Measurements from ENCODE around the gene CHST15. TPM values are rescaled to one million over a fixed set of nuclear protein-coding genes. Genes with fewer than 3 reads are reported as not detected.

The CHST15 gene
- total and polyA plus RNA-seq, 8 donors, result 2.6 to 30.4 (median 14.6) TPM

DNA sequence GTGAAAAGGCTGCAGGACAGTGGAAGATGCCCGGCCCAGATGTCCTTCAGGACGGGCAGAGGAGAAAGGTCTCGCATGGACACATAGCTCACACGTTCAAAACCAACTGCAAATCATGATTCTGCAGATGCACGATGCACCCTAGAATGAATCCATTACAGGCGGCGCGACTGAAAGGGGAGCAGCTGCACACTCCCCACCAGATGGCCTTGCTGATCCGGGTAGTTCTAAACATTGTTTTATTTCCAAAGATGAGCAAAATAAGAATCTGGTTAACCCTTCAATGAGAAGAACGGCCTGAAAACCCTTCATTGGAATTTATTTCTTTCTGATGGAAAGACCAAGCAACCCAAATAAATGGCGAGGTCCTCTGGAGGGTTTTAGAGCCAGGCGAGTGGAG is 33.8 kb downstream of the CHST15 start:
- Histone ChIP-seq H3K4me3 (no peak overlapping the region), H3K9me3 (no peaks in the 10 kb centered on the region), H3K4me1 (peaks cover 14 to 49% (median 32%) of the 10 kb centered on the region in 4 donors), H3K27me3 (no peaks in the 10 kb centered on the region), H3K27ac (no peak overlapping the region), H3K36me3 (no peaks in the 10 kb centered on the region)
- intact Hi-C loops (cut with DNase I; ENCODE audit: low total_unique reads), result no loop called here
- DNase-seq, result peak in 1 of 2 donors; percentile 43
- TF ChIP-seq, protein P1, sequence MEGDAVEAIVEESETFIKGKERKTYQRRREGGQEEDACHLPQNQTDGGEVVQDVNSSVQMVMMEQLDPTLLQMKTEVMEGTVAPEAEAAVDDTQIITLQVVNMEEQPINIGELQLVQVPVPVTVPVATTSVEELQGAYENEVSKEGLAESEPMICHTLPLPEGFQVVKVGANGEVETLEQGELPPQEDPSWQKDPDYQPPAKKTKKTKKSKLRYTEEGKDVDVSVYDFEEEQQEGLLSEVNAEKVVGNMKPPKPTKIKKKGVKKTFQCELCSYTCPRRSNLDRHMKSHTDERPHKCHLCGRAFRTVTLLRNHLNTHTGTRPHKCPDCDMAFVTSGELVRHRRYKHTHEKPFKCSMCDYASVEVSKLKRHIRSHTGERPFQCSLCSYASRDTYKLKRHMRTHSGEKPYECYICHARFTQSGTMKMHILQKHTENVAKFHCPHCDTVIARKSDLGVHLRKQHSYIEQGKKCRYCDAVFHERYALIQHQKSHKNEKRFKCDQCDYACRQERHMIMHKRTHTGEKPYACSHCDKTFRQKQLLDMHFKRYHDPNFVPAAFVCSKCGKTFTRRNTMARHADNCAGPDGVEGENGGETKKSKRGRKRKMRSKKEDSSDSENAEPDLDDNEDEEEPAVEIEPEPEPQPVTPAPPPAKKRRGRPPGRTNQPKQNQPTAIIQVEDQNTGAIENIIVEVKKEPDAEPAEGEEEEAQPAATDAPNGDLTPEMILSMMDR (IDR thresholded peaks at IDR 0.05), result no peak
- TF ChIP-seq POLR2AphosphoS5 (IDR thresholded peaks at IDR 0.05) (no peak), POLR2A (IDR thresholded peaks at IDR 0.05) (no peak), EP300 (IDR thresholded peaks at IDR 0.05) (no peak)
- 71 to 85% (median 78%) methylated on average over 12 of the region's 12 CpGs for WGBS, 5 donors

DNA sequence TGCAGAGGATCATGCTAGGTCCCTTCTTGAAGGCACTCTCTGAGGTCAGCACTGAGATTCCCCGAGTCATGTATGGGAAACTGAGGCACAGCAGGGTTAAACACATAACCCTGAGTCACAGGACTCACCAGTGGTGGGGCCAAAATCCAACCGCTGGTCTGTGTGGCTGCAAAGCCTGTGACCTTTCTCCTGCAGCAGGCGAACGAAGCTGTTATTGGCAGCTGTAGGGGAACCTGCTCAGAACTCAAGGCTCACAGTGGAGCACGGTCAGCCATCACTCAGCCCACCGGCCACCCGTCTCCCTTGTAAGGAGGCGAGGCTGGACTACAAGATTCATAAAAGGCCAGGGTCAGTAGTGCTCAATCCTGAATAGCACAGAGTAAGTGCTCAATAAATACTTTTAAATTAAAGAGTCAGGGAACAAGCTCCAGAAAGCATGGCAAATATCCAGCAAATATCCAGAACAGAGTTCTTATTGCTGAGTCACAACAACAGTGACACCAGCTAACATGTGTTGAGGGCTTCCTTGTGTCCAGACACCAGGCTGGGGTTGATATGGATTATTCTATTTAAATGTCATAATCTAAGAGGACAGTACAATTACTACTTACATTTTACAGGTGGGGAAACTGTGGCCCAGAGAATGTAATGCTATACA is 34.9 kb downstream of the CHST15 start:
- peaks cover 6 to 43% (median 28%) of the 10 kb centered on the region in 4 donors for H3K4me1 ChIP-seq
- no peak overlapping the region for H3K4me3 ChIP-seq
- no peaks in the 10 kb centered on the region for H3K36me3 ChIP-seq
- H3K9me3 ChIP-seq, result no peaks in the 10 kb centered on the region
- intact Hi-C loops (cut with DNase I; ENCODE audit: low total_unique reads), result no loop called here
- WGBS, 5 donors, result 82 to 89% (median 86%) methylated on average over 8 of the region's 8 CpGs
- H3K27me3 ChIP-seq, result no peaks in the 10 kb centered on the region
- DNase-seq, result no peak
- H3K27ac ChIP-seq, result no peak overlapping the region
- no peak for TF ChIP-seq POLR2A (IDR thresholded peaks at IDR 0.05)

GRCh38 chr10:124057601-124058000 is 35.8 kb downstream of the CHST15 start:
- intact Hi-C loops (cut with DNase I; ENCODE audit: low total_unique reads), result no loop called here
- no peak for TF ChIP-seq POLR2AphosphoS5 (IDR thresholded peaks at IDR 0.05)
- TF ChIP-seq EP300 (IDR thresholded peaks at IDR 0.05), result no peak
- TF ChIP-seq POLR2A (IDR thresholded peaks at IDR 0.05), result no peak
- TF ChIP-seq, protein P1 (IDR thresholded peaks at IDR 0.05), result no peak
- Histone ChIP-seq H3K4me1 (peaks cover 0 to 34% (median 21%) of the 10 kb centered on the region in 4 donors), H3K27me3 (no peaks in the 10 kb centered on the region), H3K36me3 (no peaks in the 10 kb centered on the region), H3K9me3 (no peaks in the 10 kb centered on the region), H3K27ac (no peak overlapping the region), H3K4me3 (no peak overlapping the region)
- DNase-seq, result no peak
- WGBS, 5 donors, result 69 to 80% (median 74%) methylated on average over 3 to 6 of the region's 6 CpGs

DNA sequence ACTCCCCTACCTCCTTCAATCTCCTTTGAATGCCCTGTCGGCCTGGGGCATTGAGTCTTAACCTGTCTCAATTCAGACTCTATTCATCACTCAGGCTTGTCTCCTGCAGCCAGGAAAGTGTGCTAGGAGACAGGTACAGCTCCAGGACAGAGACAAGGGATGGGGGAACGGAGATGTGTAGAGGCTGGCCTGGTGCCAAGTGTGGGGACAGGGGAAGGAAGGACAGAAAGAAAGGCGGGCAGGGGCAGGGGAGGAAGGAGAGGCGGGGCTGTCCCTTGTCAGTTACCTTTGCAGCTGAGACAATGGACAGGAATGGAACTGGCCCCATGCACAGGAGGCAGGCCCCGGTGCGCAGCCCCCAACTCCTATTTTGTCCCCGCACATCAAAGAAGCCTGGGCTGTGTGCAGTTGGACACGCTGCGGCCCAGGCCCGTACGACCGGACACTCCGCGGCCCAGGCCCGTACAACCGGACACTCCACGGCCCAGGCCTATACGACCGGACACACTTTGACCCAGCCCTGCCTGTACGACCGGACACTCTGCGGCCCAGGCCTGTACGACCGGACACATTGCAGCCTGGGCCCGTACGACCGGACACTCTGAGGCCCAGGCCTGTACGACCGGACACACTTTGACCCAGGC is 36.9 kb downstream of the CHST15 start:
- peaks cover 0 to 23% (median 14%) of the 10 kb centered on the region in 4 donors for H3K4me1 ChIP-seq
- intact Hi-C loops (cut with DNase I; ENCODE audit: low total_unique reads), result no loop called here
- 86 to 96% (median 92%) methylated on average over 29 of the region's 29 CpGs for WGBS, 5 donors
- H3K4me3 ChIP-seq, result no peak overlapping the region
- no peak overlapping the region for H3K27ac ChIP-seq
- H3K27me3 ChIP-seq, result no peaks in the 10 kb centered on the region
- DNase-seq, result no peak
- no peaks in the 10 kb centered on the region for H3K9me3 ChIP-seq
- no peaks in the 10 kb centered on the region for H3K36me3 ChIP-seq
- TF ChIP-seq POLR2AphosphoS5 (IDR thresholded peaks at IDR 0.05) (no peak), EP300 (IDR thresholded peaks at IDR 0.05) (no peak), POLR2A (IDR thresholded peaks at IDR 0.05) (no peak)
- TF ChIP-seq, protein P1 (IDR thresholded peaks at IDR 0.05), result no peak

- H3K27ac ChIP-seq, result no peak overlapping the region
- no peak overlapping the region for H3K4me3 ChIP-seq
- H3K36me3 ChIP-seq, result no peaks in the 10 kb centered on the region
- no peaks in the 10 kb centered on the region for H3K27me3 ChIP-seq
- no peak for DNase-seq
- H3K4me1 ChIP-seq, result peaks cover 0 to 35% (median 10%) of the 10 kb centered on the region in 4 donors
- TF ChIP-seq POLR2AphosphoS5 (IDR thresholded peaks at IDR 0.05) (no peak), POLR2A (IDR thresholded peaks at IDR 0.05) (no peak), EP300 (IDR thresholded peaks at IDR 0.05) (no peak)
- TF ChIP-seq, protein P1 (IDR thresholded peaks at IDR 0.05), result no peak
- WGBS, 5 donors, result 21 to 57% (median 40%) methylated on average over 2 of the region's 2 CpGs
- intact Hi-C loops (cut with DNase I; ENCODE audit: low total_unique reads), result no loop called here
- H3K9me3 ChIP-seq, result no peaks in the 10 kb centered on the region
Observed at GRCh38 chr10:124053971-124054370, 39.4 kb downstream of the CHST15 start.
